Measurements from ENCODE around the gene OR2B6. TPM values are rescaled to one million over a fixed set of nuclear protein-coding genes. Genes with fewer than 3 reads are reported as not detected.

Gene OR2B6
- total and polyA plus RNA-seq, 2 of the 13 experiments (the other 11 are each of a cell fraction or from before 2014, with no cell fraction given): 1.2 TPM; not detected in 1

DNA sequence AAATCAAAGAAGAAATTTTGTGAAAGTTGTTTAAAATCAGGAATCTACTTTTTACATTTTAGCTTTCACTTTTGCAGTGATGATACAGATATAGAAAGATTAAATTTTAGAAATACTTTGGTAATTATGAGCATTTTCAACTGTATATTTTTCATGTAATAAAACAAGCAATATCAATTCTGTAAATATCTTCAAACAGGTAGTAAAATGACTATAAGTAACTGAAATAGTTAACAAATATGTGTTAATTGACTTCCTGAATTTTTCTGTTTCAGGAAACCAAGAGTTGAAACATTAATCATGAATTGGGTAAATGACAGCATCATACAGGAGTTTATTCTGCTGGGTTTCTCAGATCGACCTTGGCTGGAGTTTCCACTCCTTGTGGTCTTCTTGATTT, at the start of gene OR2B6 (continued):
- TF ChIP-seq, protein P1, sequence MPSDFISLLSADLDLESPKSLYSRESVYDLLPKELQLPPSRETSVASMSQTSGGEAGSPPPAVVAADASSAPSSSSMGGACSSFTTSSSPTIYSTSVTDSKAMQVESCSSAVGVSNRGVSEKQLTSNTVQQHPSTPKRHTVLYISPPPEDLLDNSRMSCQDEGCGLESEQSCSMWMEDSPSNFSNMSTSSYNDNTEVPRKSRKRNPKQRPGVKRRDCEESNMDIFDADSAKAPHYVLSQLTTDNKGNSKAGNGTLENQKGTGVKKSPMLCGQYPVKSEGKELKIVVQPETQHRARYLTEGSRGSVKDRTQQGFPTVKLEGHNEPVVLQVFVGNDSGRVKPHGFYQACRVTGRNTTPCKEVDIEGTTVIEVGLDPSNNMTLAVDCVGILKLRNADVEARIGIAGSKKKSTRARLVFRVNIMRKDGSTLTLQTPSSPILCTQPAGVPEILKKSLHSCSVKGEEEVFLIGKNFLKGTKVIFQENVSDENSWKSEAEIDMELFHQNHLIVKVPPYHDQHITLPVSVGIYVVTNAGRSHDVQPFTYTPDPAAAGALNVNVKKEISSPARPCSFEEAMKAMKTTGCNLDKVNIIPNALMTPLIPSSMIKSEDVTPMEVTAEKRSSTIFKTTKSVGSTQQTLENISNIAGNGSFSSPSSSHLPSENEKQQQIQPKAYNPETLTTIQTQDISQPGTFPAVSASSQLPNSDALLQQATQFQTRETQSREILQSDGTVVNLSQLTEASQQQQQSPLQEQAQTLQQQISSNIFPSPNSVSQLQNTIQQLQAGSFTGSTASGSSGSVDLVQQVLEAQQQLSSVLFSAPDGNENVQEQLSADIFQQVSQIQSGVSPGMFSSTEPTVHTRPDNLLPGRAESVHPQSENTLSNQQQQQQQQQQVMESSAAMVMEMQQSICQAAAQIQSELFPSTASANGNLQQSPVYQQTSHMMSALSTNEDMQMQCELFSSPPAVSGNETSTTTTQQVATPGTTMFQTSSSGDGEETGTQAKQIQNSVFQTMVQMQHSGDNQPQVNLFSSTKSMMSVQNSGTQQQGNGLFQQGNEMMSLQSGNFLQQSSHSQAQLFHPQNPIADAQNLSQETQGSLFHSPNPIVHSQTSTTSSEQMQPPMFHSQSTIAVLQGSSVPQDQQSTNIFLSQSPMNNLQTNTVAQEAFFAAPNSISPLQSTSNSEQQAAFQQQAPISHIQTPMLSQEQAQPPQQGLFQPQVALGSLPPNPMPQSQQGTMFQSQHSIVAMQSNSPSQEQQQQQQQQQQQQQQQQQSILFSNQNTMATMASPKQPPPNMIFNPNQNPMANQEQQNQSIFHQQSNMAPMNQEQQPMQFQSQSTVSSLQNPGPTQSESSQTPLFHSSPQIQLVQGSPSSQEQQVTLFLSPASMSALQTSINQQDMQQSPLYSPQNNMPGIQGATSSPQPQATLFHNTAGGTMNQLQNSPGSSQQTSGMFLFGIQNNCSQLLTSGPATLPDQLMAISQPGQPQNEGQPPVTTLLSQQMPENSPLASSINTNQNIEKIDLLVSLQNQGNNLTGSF (CRISPR knock-in tag; IDR thresholded peaks at IDR 0.05): no peak
- TF ChIP-seq ZNF33A (CRISPR knock-in tag; IDR thresholded peaks at IDR 0.05; ENCODE audit: borderline replicate concordance): no peak
- no peak for TF ChIP-seq SIN3B (IDR thresholded peaks at IDR 0.05; ENCODE audit: low read length)

DNA sequence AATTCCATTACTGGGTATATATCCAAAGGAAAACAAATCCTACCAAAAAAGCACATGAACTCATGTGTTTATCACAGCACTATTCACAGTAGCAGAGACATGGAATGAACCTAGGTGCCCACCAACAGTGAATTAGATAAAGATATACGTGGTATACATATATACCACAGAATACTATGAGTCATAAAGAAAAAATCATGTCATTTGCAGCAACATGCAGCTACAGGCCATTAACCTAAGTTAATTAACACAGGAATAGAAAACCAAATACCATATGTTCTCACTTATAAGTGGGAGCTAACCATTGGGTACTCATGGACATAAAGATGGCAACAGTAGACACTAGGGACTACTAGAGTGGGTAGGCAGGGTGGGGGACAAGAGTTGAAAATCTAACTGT, 49.0 kb upstream of the OR2B6 start:
- in situ Hi-C loops (cut with HindIII; ENCODE audit: extremely low pct_ligation_motif_present, low pct_unique_long_range_greater_than_20kb): loop anchor here (10.0 kb wide), 1 partner anchor 733 kb away; no protein-coding TSS in a partner anchor
- Histone ChIP-seq H3K4me3 (replicated peaks in 1 of 3; ENCODE audit: insufficient read depth in 1 of 3, low read depth in 2 of 3, low read length in 3 of 3) (no peak overlapping the region), H3K79me2 (ENCODE audit: insufficient read depth, low read length) (no peaks in the 10 kb centered on the region), H3K9ac (ENCODE audit: insufficient read depth, low read depth, low read length) (no peak overlapping the region), H3K36me3 (replicated peaks in 1 of 2; ENCODE audit: control insufficient read depth in 1 of 2, insufficient read depth in 2 of 2, low read length in 2 of 2) (no peaks in the 10 kb centered on the region), H3K4me2 (ENCODE audit: low read depth, low read length) (no peak overlapping the region), H4K20me1 (ENCODE audit: insufficient read depth, low read length) (no peaks in the 10 kb centered on the region), H3K9me3 (ENCODE audit: low read length) (no peaks in the 10 kb centered on the region), H3K27ac (ENCODE audit: extremely low read length, insufficient read depth, low read length) (no peak overlapping the region), H2AFZ (ENCODE audit: low read length) (no peak overlapping the region), H3K4me1 (ENCODE audit: insufficient read depth, low read length) (no peaks in the 10 kb centered on the region), H3K27me3 (ENCODE audit: control insufficient read depth in 1 of 2, insufficient read depth in 2 of 2, low read length in 2 of 2) (peaks cover 0 to 1% of the 10 kb centered on the region in 2 experiments; a peak in 1 of 5 replicates)
- CTCF ChIA-PET (ENCODE audit: low intra/inter-chr PET ratio, low total read pairs): no interaction called here
- ATAC-seq (no peak), FAIRE-seq (no peak), DNase-seq (ENCODE audit: low spot score) (no peak)
- POLR2A ChIA-PET: no interaction called here
- 5% methylated on average over 1 of the region's 1 CpG for WGBS (ENCODE audit: low lambda C conversion rate)
- intact Hi-C loops (cut with micrococcal nuclease; ENCODE audit: unreplicated experiment): loop anchor here (10.0 kb wide), 1 partner anchor 177 kb away; the partner anchor contains the start of gene ZNF165
- BruUV-seq (replicated peaks): no TSS peak
- TF ChIP-seq MTA1 (CRISPR knock-in tag; IDR thresholded peaks at IDR 0.05; ENCODE audit: borderline replicate concordance) (no peak), ZNF225 (CRISPR knock-in tag; IDR thresholded peaks at IDR 0.05) (no peak), ZNF382 (CRISPR knock-in tag; IDR thresholded peaks at IDR 0.05; ENCODE audit: borderline replicate concordance) (no peak), SMC3 (IDR thresholded peaks at IDR 0.05; ENCODE audit: low read length) (no peak), MAFG (CRISPR knock-in tag; IDR thresholded peaks at IDR 0.05) (no peak), ZNF383 (CRISPR knock-in tag; IDR thresholded peaks at IDR 0.05; ENCODE audit: borderline replicate concordance) (no peak), KDM5B (CRISPR knock-in tag; IDR thresholded peaks at IDR 0.05; ENCODE audit: borderline replicate concordance) (no peak), EP300 (IDR thresholded peaks at IDR 0.05; ENCODE audit: low read depth in 2 of 2, low read length in 2 of 2) (no peak), EP300 (CRISPR knock-in tag; IDR thresholded peaks at IDR 0.05; ENCODE audit: borderline replicate concordance) (no peak), ZNF232 (CRISPR knock-in tag; IDR thresholded peaks at IDR 0.05; ENCODE audit: borderline replicate concordance) (no peak), JUN (CRISPR knock-in tag; IDR thresholded peaks at IDR 0.05) (no peak), ARNTL (CRISPR knock-in tag; IDR thresholded peaks at IDR 0.05) (no peak)
- TF ChIP-seq, protein P2, sequence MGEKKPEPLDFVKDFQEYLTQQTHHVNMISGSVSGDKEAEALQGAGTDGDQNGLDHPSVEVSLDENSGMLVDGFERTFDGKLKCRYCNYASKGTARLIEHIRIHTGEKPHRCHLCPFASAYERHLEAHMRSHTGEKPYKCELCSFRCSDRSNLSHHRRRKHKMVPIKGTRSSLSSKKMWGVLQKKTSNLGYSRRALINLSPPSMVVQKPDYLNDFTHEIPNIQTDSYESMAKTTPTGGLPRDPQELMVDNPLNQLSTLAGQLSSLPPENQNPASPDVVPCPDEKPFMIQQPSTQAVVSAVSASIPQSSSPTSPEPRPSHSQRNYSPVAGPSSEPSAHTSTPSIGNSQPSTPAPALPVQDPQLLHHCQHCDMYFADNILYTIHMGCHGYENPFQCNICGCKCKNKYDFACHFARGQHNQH (CRISPR knock-in tag; IDR thresholded peaks at IDR 0.05): no peak
- TF ChIP-seq, protein P3, sequence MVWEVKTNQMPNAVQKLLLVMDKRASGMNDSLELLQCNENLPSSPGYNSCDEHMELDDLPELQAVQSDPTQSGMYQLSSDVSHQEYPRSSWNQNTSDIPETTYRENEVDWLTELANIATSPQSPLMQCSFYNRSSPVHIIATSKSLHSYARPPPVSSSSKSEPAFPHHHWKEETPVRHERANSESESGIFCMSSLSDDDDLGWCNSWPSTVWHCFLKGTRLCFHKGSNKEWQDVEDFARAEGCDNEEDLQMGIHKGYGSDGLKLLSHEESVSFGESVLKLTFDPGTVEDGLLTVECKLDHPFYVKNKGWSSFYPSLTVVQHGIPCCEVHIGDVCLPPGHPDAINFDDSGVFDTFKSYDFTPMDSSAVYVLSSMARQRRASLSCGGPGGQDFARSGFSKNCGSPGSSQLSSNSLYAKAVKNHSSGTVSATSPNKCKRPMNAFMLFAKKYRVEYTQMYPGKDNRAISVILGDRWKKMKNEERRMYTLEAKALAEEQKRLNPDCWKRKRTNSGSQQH (CRISPR knock-in tag; IDR thresholded peaks at IDR 0.05; ENCODE audit: low read depth): no peak
